Stimulated activated naive CD8-positive, alpha-beta T cell treated with anti-CD3 and anti-CD28 coated beads, Interleukin-15, amount 100 ng/mL, for 72 hours (primary cell): Measurements from ENCODE around the gene ESRRA.

Experiments
- ATAC-seq: fragments of 150-1000 bp; cut with Tn5 transposase; 2 replicates; pipeline ENCODE4 v1.10.0; 2021; ENCODE audit warnings: mild to moderate bottlenecking, moderate library complexity
- DNase-seq, 2 donors: peaks; one replicate each; pipeline ENCODE4 v3.0.0; 2021 to 2022
- H3K27ac Mint-ChIP-seq, 2 donors: one replicate each; pipeline ENCODE4 v1.8.0; 2022; ENCODE audit warnings: mild to moderate bottlenecking in 2 of 2, mixed read lengths in 2 of 2, moderate library complexity in 2 of 2
- H3K27me3 Mint-ChIP-seq: one replicate; pipeline ENCODE4 v1.8.0; 2022; ENCODE audit warnings: mixed read lengths
- H3K4me1 Mint-ChIP-seq: one replicate; pipeline ENCODE4 v1.8.0; 2022; ENCODE audit warnings: mild to moderate bottlenecking, mixed read lengths
- H3K4me3 Mint-ChIP-seq, 2 donors: one replicate each; pipeline ENCODE4 v1.8.0; 2022; ENCODE audit warnings: mild to moderate bottlenecking in 2 of 2, mixed read lengths in 2 of 2, moderate library complexity in 1 of 2
- H3K9me3 Mint-ChIP-seq, 2 donors: one replicate each; pipeline ENCODE4 v1.8.0; 2022; ENCODE audit warnings: mixed read lengths in 2 of 2

The ESRRA gene

GRCh38 chr11:64267207-64267945, 37.9 kb upstream of the ESRRA start:
- no peak for ATAC-seq
- peak overlapping the region in 1 of 2 donors; percentile 67 for H3K27ac Mint-ChIP-seq
- peaks cover 35% of the 10 kb centered on the region for H3K4me1 Mint-ChIP-seq
- H3K4me3 Mint-ChIP-seq, result peak overlapping the region; percentile 94 to 99
- DNase-seq, result no peak
- H3K9me3 Mint-ChIP-seq, result no peaks in the 10 kb centered on the region
- H3K27me3 Mint-ChIP-seq, result no peaks in the 10 kb centered on the region

- H3K27me3 Mint-ChIP-seq, result no peaks in the 10 kb centered on the region
- DNase-seq (peak in 1 of 2 donors; percentile 19), ATAC-seq (no peak)
- no peaks in the 10 kb centered on the region for H3K9me3 Mint-ChIP-seq
- peak overlapping the region; percentile 94 to 99 for H3K4me3 Mint-ChIP-seq
- peak overlapping the region; percentile 98 to 99 for H3K27ac Mint-ChIP-seq
- peaks cover 37% of the 10 kb centered on the region for H3K4me1 Mint-ChIP-seq
Observed at GRCh38 chr11:64268025-64268892, 37.1 kb upstream of the ESRRA start.

GRCh38 chr11:64268893-64269539, 36.3 kb upstream of the ESRRA start:
- Mint-ChIP-seq H3K4me1 (peaks cover 37% of the 10 kb centered on the region), H3K9me3 (no peaks in the 10 kb centered on the region), H3K27me3 (no peaks in the 10 kb centered on the region), H3K27ac (peak overlapping the region; percentile 98 to 99), H3K4me3 (peak overlapping the region; percentile 94 to 99)
- ATAC-seq (peak; percentile 44), DNase-seq (peak; percentile 35 to 65)

- DNase-seq (peak; percentile 97 to 98), ATAC-seq (peak; percentile 80)
- Mint-ChIP-seq H3K4me3 (peak overlapping the region; percentile 94 to 99), H3K4me1 (peaks cover 37% of the 10 kb centered on the region), H3K9me3 (no peaks in the 10 kb centered on the region), H3K27ac (peak overlapping the region; percentile 98 to 99), H3K27me3 (no peaks in the 10 kb centered on the region)
Observed at GRCh38 chr11:64269540-64270220, 35.6 kb upstream of the ESRRA start.

GRCh38 chr11:64275031-64275800, 30.1 kb upstream of the ESRRA start:
- no peak for ATAC-seq
- Mint-ChIP-seq H3K27me3 (no peaks in the 10 kb centered on the region), H3K9me3 (no peaks in the 10 kb centered on the region), H3K4me1 (peaks cover 16% of the 10 kb centered on the region), H3K27ac (no peak overlapping the region), H3K4me3 (no peak overlapping the region)
- DNase-seq, result no peak

- no peak overlapping the region for H3K4me3 Mint-ChIP-seq
- peaks cover 11% of the 10 kb centered on the region for H3K4me1 Mint-ChIP-seq
- ATAC-seq (no peak), DNase-seq (no peak)
- H3K9me3 Mint-ChIP-seq, result no peaks in the 10 kb centered on the region
- H3K27ac Mint-ChIP-seq, result no peak overlapping the region
- no peaks in the 10 kb centered on the region for H3K27me3 Mint-ChIP-seq
Observed at GRCh38 chr11:64275841-64276240, 29.5 kb upstream of the ESRRA start.

- Mint-ChIP-seq H3K4me3 (no peak overlapping the region), H3K4me1 (peaks cover 7% of the 10 kb centered on the region), H3K9me3 (no peaks in the 10 kb centered on the region), H3K27ac (no peak overlapping the region), H3K27me3 (no peaks in the 10 kb centered on the region)
- no peak for DNase-seq
- no peak for ATAC-seq
Observed at GRCh38 chr11:64276653-64277431, 28.5 kb upstream of the ESRRA start.

GRCh38 chr11:64278576-64279190, 26.6 kb upstream of the ESRRA start:
- no peak for DNase-seq
- Mint-ChIP-seq H3K27ac (peak overlapping the region in 1 of 2 donors; percentile 48), H3K9me3 (no peaks in the 10 kb centered on the region), H3K27me3 (no peaks in the 10 kb centered on the region), H3K4me1 (peaks cover 11% of the 10 kb centered on the region), H3K4me3 (no peak overlapping the region)
- no peak for ATAC-seq

- Mint-ChIP-seq H3K9me3 (no peaks in the 10 kb centered on the region), H3K4me3 (no peak overlapping the region), H3K27ac (no peak overlapping the region), H3K27me3 (no peaks in the 10 kb centered on the region), H3K4me1 (peaks cover 31% of the 10 kb centered on the region)
- DNase-seq (no peak), ATAC-seq (no peak)
Observed at GRCh38 chr11:64281957-64282770, 23.2 kb upstream of the ESRRA start.

GRCh38 chr11:64283092-64283491, 22.2 kb upstream of the ESRRA start:
- no peak for DNase-seq
- Mint-ChIP-seq H3K27me3 (no peaks in the 10 kb centered on the region), H3K27ac (peak overlapping the region; percentile 63 to 83), H3K9me3 (no peaks in the 10 kb centered on the region), H3K4me1 (peaks cover 36% of the 10 kb centered on the region), H3K4me3 (peak overlapping the region; percentile 50 to 57)
- no peak for ATAC-seq

- no peaks in the 10 kb centered on the region for H3K27me3 Mint-ChIP-seq
- H3K9me3 Mint-ChIP-seq, result no peaks in the 10 kb centered on the region
- peak; percentile 87 to 92 for DNase-seq
- H3K4me3 Mint-ChIP-seq, result peak within 1 kb of the TSS; percentile 77 to 97
- ATAC-seq, result peak; percentile 92
- H3K4me1 Mint-ChIP-seq, result peaks cover 36% of the 10 kb centered on the region
- peak within 1 kb of the TSS; percentile 95 to 98 for H3K27ac Mint-ChIP-seq
Observed at GRCh38 chr11:64284048-64284961, 21.0 kb upstream of the ESRRA start, which contains the start of gene BAD. Gene BAD (minus strand): TSS chr11:64284665. CDS start chr11:64284368, 297 bp downstream.
